OCI-LY3 (cell line): Measurements from ENCODE around the gene RPS10.

Experiments
- H2AFZ ChIP-seq: fragments of 200-600, 300-600 bp; shearing (Covaris generic); 2 replicates; pipeline ENCODE4 v1.6.0; 2014; ENCODE audit warnings: antibody characterized with exemption, low read depth, low read length
- H3K27ac ChIP-seq: fragments of 200-600, 300-600 bp; sonication (generic); 2 replicates; pipeline ENCODE4 v1.5.1; 2014; ENCODE audit warnings: mild to moderate bottlenecking, low read length, moderate library complexity, mixed read lengths
- H3K27me3 ChIP-seq: fragments of 200-600, 300-600 bp; sonication (generic); 2 replicates; pipeline ENCODE4 v1.6.1; 2014; ENCODE audit warnings: low read depth, low read length, mixed read lengths
- H3K36me3 ChIP-seq: fragments of 200-600, 300-600 bp; sonication (generic); replicated peaks from 2 replicates; pipeline ENCODE3; 2014; ENCODE audit warnings: low read depth, low read length, mixed read lengths
- H3K4me1 ChIP-seq: fragments of 300-600, 200-600 bp; sonication (generic); 2 replicates; pipeline ENCODE4 v1.6.1; 2014; ENCODE audit warnings: low read length, mixed read lengths
- H3K4me2 ChIP-seq: fragments of 200-600, 300-600 bp; sonication (generic); 2 replicates; pipeline ENCODE4 v1.6.1; 2014; ENCODE audit warnings: low read length, mixed read lengths
- H3K4me3 ChIP-seq: fragments of 300-600, 200-600 bp; sonication (generic); 2 replicates; pipeline ENCODE4 v1.5.1; 2014; ENCODE audit warnings: antibody characterized with exemption, mild to moderate bottlenecking, low read length, moderate library complexity
- H3K79me2 ChIP-seq: fragments of 300-600, 200-600 bp; shearing (Covaris generic); 2 replicates; pipeline ENCODE4 v1.6.1; 2014; ENCODE audit warnings: mild to moderate bottlenecking, low read length, mixed read lengths
- H3K9ac ChIP-seq: fragments of 300-600, 200-600 bp; shearing (Covaris generic); 2 replicates; pipeline ENCODE4 v1.6.0; 2014; ENCODE audit warnings: mild to moderate bottlenecking, low read length, moderate library complexity
- H3K9me3 ChIP-seq: fragments of 200-600, 300-600 bp; shearing (Covaris generic); 2 replicates; pipeline ENCODE4 v1.6.1; 2014; ENCODE audit warnings: low read length, mixed read lengths; ENCODE audit not compliant: insufficient read depth
- H4K20me1 ChIP-seq: fragments of 200-600, 300-600 bp; sonication (generic); 2 replicates; pipeline ENCODE4 v1.6.1; 2016; ENCODE audit warnings: low read length, mixed read lengths; ENCODE audit not compliant: insufficient read depth
- EZH2phosphoT487 ChIP-seq: fragments of 200-600 bp; shearing (Covaris generic); IDR thresholded peaks from 2 replicates; pipeline ENCODE4 v1.6.1; 2018; ENCODE audit warnings: antibody characterized with exemption, mixed run types, low read depth
- TF ChIP-seq, protein P1 (sequence below): fragments of 200-600, 300-600 bp; sonication (generic); IDR thresholded peaks from 2 replicates; pipeline ENCODE4 v1.5.1; 2014; ENCODE audit warnings: antibody characterized with exemption, low read length, low read depth

Gene RPS10

GRCh38 chr6:34472425-34472824 is 46.6 kb upstream of the RPS10 start:
- H3K27ac ChIP-seq: no peak overlapping the region
- no peaks in the 10 kb centered on the region for H4K20me1 ChIP-seq
- H3K79me2 ChIP-seq: no peaks in the 10 kb centered on the region
- no peaks in the 10 kb centered on the region for H3K27me3 ChIP-seq
- peaks cover 22% of the 10 kb centered on the region for H3K4me1 ChIP-seq
- H3K4me3 ChIP-seq: no peak overlapping the region
- H3K4me2 ChIP-seq: no peak overlapping the region
- no peak overlapping the region for H3K9ac ChIP-seq
- H2AFZ ChIP-seq: no peak overlapping the region
- no peak for TF ChIP-seq EZH2phosphoT487
- TF ChIP-seq, protein P1, sequence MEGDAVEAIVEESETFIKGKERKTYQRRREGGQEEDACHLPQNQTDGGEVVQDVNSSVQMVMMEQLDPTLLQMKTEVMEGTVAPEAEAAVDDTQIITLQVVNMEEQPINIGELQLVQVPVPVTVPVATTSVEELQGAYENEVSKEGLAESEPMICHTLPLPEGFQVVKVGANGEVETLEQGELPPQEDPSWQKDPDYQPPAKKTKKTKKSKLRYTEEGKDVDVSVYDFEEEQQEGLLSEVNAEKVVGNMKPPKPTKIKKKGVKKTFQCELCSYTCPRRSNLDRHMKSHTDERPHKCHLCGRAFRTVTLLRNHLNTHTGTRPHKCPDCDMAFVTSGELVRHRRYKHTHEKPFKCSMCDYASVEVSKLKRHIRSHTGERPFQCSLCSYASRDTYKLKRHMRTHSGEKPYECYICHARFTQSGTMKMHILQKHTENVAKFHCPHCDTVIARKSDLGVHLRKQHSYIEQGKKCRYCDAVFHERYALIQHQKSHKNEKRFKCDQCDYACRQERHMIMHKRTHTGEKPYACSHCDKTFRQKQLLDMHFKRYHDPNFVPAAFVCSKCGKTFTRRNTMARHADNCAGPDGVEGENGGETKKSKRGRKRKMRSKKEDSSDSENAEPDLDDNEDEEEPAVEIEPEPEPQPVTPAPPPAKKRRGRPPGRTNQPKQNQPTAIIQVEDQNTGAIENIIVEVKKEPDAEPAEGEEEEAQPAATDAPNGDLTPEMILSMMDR: no peak
- H3K36me3 ChIP-seq: no peaks in the 10 kb centered on the region
- H3K9me3 ChIP-seq: no peaks in the 10 kb centered on the region

DNA sequence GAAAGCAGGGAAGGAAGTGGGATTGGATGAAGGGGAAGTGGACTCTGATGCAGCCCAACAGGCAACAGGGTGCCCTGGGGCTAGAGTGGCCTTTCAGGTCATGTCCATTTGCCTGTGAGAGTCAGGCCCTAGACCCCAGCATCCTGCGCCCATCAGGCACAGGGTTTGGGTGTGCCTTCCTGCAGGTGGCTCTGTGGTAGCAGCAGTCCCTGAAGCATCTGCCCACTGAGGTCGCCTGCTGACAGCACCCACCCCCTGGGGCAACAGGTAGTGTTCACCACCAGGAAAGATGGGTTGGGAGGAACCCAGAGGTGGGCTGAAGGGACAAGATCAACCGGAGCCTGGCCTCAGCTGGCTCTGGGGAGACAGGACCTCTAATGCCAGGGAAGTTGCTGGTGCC is 43.6 kb upstream of the RPS10 start:
- Histone ChIP-seq H3K4me3 (no peak overlapping the region), H3K9ac (no peak overlapping the region), H3K4me2 (peak overlapping the region; percentile 74; the same call in 1 of the 2 replicates), H3K27ac (no peak overlapping the region), H3K27me3 (no peaks in the 10 kb centered on the region), H3K9me3 (no peaks in the 10 kb centered on the region), H2AFZ (no peak overlapping the region), H3K36me3 (no peaks in the 10 kb centered on the region), H3K4me1 (peaks cover 22% of the 10 kb centered on the region), H3K79me2 (no peaks in the 10 kb centered on the region), H4K20me1 (no peaks in the 10 kb centered on the region)
- TF ChIP-seq, protein P1: peak; percentile 15; the same call in 1 of the 2 replicates
- no peak for TF ChIP-seq EZH2phosphoT487

DNA sequence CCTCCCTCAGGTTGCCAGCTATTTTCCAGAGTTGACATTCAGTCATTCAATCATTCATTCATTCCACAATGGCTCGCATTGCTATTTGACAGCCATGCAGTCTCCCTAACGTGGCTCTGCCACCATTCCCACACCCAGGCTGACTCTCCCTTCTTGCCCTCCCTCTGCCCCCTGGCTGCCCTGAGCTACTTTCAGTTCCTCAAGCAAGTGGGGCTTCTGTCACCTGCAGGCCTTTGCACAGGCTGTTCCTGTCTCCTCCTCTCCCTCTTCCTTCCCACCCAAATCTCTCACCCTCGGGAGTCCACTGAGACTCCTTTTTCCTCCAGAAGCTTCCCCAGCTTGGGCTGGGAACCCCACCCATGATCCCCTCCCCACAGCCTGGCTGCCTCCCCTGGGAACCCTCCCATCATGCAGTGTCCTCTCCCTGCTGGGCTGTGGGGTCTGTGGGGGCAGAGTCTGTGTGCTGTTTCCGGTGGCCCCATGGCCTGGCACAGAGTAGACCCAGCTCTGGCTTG is 42.6 kb upstream of the RPS10 start:
- H3K79me2 ChIP-seq: no peaks in the 10 kb centered on the region
- H2AFZ ChIP-seq: peak overlapping the region; percentile 33; the same call in 1 of the 2 replicates
- no peak for TF ChIP-seq EZH2phosphoT487
- TF ChIP-seq, protein P1: no peak
- H3K4me1 ChIP-seq: peaks cover 22% of the 10 kb centered on the region
- H3K27ac ChIP-seq: no peak overlapping the region
- no peaks in the 10 kb centered on the region for H3K36me3 ChIP-seq
- peak overlapping the region; percentile 74 for H3K4me2 ChIP-seq
- no peaks in the 10 kb centered on the region for H3K9me3 ChIP-seq
- H4K20me1 ChIP-seq: no peaks in the 10 kb centered on the region
- peak overlapping the region; percentile 34 for H3K4me3 ChIP-seq
- peak overlapping the region; percentile 19; the same call in 1 of the 2 replicates for H3K9ac ChIP-seq
- H3K27me3 ChIP-seq: no peaks in the 10 kb centered on the region

- Histone ChIP-seq H3K79me2 (no peaks in the 10 kb centered on the region), H3K27ac (no peak overlapping the region), H4K20me1 (no peaks in the 10 kb centered on the region), H3K27me3 (no peaks in the 10 kb centered on the region), H3K9ac (no peak overlapping the region), H3K9me3 (no peaks in the 10 kb centered on the region), H3K4me1 (peaks cover 22% of the 10 kb centered on the region), H3K4me3 (no peak overlapping the region), H3K36me3 (no peaks in the 10 kb centered on the region), H2AFZ (no peak overlapping the region), H3K4me2 (no peak overlapping the region)
- no peak for TF ChIP-seq EZH2phosphoT487
- TF ChIP-seq, protein P1: no peak
Measured at GRCh38 chr6:34466242-34467185, 40.6 kb upstream of the RPS10 start.
